A549 (cell line): ENCODE measurements around the gene CHML.
A peak's percentile ranks its signal among the peaks of the same experiment; 100 is the strongest.

Experiments
- CHD4 ChIP-seq: fragments of 200-600 bp; sonication (generic); IDR thresholded peaks from 2 replicates; pipeline ENCODE4 v1.6.1; 2016; ENCODE audit warnings: antibody characterized with exemption, mild to moderate bottlenecking, borderline replicate concordance
- EP300 ChIP-seq, 2 experiments: fragments of >200 bp; sonication (Bioruptor Twin); formaldehyde crosslinking; IDR thresholded peaks; 2 replicates in 1 of 2; 3 replicates in 1 of 2; pipeline ENCODE4 v1.6.1; 2016 to 2017
- HOXB13 ChIP-seq: fragments of 250-450 bp; sonication (Bioruptor Pico); IDR thresholded peaks from 2 replicates; pipeline ENCODE4 v1.5.0; 2020; ENCODE audit warnings: low read depth, mild to moderate bottlenecking, moderate library complexity
- KDM5A ChIP-seq: fragments of 200-600 bp; sonication (generic); IDR thresholded peaks from 2 replicates; pipeline ENCODE4 v1.6.1; 2016; ENCODE audit warnings: antibody characterized with exemption, mild to moderate bottlenecking
- POLR2A ChIP-seq: IDR thresholded peaks from 2 replicates; pipeline ENCODE4 v1.6.1; 2012; ENCODE audit warnings: mild to moderate bottlenecking, low read length
- RAD21 ChIP-seq, 2 experiments: fragments of >200 bp in 1 of 2; sonication (Bioruptor Twin) in 1 of 2; formaldehyde crosslinking in 1 of 2; IDR thresholded peaks in 1 of 2; conservative IDR thresholded peaks in 1 of 2; 2 replicates in 1 of 2; 3 replicates in 1 of 2; pipeline ENCODE4 v1.6.1; 2012 to 2018; ENCODE audit warnings: inconsistent platforms in 1 of 2
- RCOR1 ChIP-seq: fragments of 150-350 bp; IDR thresholded peaks from 2 replicates; pipeline ENCODE4 v1.6.1; 2014; ENCODE audit warnings: antibody characterized with exemption, low read length, low read depth
- TF ChIP-seq, protein P1 (sequence below): fragments of >200 bp; sonication (Bioruptor Twin); formaldehyde crosslinking; IDR thresholded peaks from 3 replicates; pipeline ENCODE4 v1.5.1; 2016

DNA sequence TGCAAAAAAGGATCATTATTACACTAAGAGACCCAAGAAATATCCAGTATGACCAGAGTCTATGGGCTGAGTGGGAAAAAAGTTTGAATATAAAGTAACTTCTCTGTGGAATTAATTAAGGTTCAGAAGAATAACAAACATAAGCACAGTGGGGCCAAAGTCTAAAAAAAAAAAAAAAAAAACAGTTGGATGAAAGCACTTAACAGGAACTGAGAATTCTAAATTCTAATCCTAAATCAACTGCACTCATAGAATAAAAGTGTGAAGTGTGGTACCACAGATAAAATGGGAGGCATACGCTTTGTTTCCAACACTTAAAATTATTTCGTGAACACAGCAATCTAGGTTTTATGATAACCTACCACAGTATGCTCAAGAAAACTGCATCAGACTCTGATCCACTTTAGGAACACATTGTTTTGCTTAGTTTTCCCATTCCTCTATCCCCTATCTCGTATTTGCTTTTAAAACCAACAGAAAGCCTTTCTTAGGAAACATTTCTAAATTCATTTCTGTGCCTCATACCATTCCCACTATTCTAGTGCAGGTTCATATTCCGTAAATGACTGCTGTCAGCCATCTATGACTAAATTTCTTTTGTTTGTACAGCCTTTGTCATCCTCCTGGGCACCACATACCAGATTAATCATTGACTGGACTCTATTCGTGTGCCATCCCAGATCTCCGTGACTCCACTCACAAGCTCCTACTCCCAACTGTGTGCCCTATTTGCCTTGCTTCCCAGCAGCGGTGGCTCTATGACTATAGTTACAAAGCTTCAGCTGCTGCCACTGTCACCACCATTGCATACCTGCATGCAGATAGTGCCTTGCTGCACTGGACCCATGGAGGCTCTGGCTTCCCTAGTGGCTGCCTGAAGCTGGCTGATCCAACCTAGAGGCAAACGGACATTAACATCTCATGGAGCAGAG, 24.9 kb downstream of the CHML start:
- no peak for TF ChIP-seq KDM5A
- TF ChIP-seq POLR2A: no peak
- no peak for TF ChIP-seq CHD4
- TF ChIP-seq, protein P1, sequence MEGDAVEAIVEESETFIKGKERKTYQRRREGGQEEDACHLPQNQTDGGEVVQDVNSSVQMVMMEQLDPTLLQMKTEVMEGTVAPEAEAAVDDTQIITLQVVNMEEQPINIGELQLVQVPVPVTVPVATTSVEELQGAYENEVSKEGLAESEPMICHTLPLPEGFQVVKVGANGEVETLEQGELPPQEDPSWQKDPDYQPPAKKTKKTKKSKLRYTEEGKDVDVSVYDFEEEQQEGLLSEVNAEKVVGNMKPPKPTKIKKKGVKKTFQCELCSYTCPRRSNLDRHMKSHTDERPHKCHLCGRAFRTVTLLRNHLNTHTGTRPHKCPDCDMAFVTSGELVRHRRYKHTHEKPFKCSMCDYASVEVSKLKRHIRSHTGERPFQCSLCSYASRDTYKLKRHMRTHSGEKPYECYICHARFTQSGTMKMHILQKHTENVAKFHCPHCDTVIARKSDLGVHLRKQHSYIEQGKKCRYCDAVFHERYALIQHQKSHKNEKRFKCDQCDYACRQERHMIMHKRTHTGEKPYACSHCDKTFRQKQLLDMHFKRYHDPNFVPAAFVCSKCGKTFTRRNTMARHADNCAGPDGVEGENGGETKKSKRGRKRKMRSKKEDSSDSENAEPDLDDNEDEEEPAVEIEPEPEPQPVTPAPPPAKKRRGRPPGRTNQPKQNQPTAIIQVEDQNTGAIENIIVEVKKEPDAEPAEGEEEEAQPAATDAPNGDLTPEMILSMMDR: no peak
- peak; percentile 57 to 70; a peak in 2 of 5 replicates for TF ChIP-seq EP300 (IDR thresholded peaks at IDR 0.05)
- no peak for TF ChIP-seq RCOR1
- no peak for TF ChIP-seq HOXB13 (CRISPR knock-in tag)
- TF ChIP-seq RAD21 (conservative IDR thresholded peaks at IDR 0.05 in 1 of 2, IDR thresholded peaks at IDR 0.05 in 1 of 2): no peak; a peak in 2 of 5 replicates
